ENCODE measurements around the gene CCL11.

The CCL11 gene

GRCh38 chr17:34285286-34285792 lies at the start of gene CCL11:
CCL11 (plus strand) TSS chr17:34285742; CDS start chr17:34285809, 67 bp downstream.
- no peak for DNase-seq (ENCODE audit: low spot score)

DNA sequence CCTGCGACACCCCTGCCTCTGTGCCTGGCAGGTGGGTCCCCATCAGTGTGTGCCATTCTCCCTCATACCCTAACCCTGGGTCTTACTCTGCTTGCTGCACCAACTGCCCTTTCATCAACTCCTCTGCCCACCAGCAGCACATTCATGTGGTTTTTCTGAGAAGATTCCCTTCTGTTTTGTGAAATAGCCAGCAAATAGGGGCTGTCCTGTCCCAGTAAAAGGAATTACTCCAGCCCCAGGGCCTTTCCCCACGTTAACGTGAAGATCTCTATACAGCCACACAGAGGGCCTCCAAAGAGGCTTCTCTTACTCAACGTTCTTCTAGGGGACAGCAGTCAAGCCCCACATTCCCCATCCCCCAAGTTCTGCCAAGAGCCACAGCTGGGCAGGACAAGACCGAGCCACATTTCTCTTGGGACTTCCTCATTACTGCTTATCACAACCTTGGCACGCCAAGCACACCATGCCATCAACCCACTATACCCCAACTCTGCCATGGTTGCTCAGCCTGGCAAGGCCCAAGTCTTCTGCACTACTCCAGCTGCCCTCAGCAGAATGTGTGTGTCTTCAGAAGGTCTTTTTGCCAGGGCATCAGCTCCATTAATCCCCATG lies 49.2 kb upstream of the CCL11 start:
- no peak for DNase-seq (ENCODE audit: low spot score)

DNA sequence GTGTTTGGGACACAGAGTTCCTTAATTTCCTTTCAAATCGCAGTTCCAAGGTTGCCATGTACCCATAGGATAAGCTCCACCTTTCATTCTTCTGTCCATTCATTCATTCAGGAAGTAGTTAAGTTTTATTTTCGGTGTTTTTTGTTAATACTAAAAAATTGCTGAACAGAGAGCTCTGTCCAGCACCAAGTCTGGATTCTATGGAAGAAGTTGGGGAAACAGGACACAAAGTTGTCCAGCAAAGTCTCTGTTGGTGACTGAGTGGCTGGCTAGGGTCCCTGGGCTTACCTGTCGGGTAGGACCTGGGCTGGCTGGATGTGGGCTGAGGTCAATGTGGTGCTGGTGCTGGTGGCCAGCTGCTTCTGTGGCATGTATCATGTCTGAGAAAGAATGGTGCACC lies 48.1 kb upstream of the CCL11 start:
- DNase-seq (ENCODE audit: low spot score) = no peak

DNA sequence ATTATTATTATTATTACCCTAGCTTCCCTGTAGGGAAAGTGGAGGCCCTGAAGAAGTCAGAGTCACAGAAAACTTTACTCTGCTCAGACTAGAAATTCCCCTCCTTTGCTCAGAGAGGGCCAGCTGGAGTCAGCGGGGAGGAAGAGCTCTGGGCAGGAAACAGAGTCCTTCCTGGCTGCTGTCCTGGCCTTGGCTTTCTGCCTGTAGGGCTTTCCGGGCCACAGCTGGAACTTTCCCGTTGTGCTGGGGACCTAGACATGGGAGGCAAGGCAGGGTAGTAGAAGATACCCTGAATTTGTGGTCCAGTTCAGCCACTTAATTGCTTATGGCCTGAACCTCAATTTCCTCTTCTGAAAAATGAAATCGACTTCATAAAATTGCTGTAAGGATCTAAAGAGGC lies 44.5 kb upstream of the CCL11 start:
- DNase-seq (ENCODE audit: low spot score) = no peak

DNA sequence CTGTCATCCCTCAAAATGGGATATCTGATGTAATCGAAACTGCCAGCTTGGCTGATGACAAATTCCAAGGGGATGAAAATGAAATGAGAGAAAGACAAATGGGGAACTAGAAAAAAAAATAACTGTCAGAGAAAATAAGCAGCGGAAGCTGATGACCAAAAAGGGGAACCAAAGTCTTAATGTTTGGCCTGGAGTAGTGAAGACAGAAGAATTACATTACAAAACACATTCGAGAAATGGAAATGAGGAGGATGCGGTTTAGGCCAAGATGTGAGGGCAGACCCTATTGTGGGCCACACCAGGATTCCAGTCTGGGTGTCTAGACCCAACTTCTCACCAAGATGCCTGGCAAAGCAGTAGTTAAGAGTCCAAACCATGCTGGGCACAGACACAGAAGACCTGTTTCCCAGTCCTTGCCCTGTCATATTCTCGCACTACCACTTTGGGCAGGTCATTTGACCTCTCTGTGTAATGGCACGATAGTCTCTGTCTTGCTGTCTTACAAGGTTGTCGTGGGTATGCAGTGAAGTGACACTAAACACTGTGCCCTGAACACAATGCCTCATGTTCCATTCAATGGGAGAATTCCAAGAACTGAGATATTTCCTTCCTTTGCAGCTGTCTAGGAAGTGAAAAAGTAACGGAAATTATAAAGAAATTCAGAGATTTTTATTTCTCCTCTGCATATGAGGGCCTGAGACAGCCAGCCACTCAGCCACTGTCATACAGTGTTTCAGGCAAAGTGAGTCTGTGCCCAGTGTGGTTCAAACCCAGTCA lies 42.8 kb upstream of the CCL11 start:
- DNase-seq (ENCODE audit: low spot score) = no peak

DNA sequence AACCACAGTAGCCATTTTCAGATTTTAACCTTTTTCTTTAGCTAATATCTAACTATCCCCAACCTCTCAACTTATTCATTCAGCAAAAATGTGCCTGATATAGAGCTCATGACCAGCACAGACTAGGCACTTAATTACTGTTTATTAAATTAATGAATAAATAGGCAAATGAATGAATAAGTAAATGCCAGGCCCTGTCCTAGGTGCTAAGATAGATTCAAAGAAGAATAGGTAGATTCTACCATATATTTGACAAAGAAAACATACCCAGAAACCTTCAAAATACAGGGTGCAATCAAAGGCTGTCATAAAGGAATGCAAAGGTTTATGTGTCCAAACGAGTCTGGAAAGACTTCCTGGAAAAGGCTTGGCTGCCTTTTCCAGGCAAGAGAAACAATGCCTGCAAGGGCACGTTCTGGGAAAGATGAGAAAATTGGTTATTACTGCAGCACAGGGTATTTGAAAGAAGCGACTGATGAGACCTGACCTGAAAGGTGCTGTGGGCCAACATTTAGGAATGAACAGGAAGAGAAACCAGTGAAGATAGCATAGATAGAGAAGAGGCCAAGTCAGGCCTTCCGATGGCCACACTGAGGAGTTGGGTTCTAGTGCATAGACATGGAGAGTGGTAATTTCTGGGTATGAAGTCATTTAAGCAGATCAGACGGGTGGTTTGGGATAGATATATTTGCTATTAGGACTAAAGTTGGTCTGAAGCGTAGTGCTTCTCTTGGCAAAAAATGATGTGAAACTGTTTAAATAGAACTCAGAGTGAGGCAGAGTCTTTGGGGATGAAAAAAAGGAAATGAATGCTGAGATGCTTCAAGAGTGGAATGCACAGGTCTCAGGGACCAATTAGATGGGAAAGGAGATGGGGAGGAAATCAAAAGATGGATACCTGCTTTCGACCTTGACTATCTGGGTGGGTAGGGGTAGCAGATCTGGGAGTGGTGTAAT lies 41.9 kb upstream of the CCL11 start:
- no peak for DNase-seq (ENCODE audit: low spot score)

- no peak for DNase-seq (ENCODE audit: low spot score)
Measured at GRCh38 chr17:34245351-34245905, 40.1 kb upstream of the CCL11 start.

DNA sequence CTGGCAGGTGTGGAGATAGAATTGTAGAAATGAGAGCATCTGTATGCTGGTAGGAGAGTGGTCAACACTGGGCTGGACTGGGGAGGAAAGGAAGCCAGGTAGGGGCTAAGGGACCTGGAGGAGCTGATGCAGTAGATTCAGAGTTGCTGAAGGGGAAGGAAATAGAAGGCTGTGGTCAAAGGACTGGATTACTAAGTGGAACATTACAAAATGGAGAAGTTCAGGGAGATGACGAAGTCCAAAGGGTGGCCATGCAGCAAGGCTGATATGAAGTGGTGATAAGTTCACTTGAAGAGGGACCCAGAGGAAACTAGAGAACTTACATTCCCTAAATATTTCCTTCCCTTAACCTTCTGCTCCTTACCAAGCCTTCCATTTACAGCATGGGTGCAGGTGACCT lies 39.1 kb upstream of the CCL11 start:
- DNase-seq (ENCODE audit: low spot score) = no peak

DNA sequence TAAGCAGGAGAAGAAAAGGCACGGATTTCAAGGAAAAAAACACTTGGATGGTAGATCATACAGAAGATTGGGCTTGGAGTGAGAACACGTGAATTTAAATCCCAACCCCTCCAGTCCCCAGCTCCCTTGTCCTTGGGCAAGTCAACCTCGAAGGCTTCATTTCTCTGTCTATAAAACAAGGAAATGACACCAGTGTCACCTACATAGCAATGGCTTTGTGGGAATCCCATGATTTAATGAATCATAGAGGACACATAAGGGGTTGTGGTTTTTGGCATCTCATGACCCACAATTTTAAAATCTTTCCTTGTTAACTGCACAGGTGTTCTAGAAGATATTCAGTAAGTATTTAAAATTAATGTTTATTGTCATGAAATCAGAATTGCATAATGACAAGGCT lies 38.7 kb upstream of the CCL11 start:
- DNase-seq (ENCODE audit: low spot score) = no peak

DNA sequence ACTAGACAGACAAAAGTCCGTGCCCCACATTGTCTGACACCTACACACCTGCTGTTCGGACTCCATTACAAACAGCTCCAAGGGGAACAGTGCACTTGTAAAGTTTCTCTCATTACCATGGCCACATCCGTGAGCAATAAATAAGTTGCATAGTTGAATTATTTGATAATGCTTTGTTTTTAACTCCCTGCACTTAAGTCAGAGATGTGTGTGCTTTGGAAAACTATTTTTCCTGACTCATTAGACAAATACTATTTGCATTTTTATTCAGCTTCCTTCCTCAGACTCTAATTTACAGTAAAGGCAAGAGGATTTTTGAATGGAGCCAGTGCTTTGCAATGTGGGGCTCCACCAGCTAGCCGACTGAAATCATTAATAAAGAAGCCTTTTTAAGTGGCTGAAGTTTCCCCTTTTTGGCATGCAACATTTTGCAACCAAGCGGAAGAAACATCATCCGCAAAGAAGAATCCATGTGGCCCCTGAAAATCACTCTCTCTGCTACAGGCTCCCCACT lies 37.0 kb upstream of the CCL11 start:
- DNase-seq (ENCODE audit: low spot score) = no peak

DNA sequence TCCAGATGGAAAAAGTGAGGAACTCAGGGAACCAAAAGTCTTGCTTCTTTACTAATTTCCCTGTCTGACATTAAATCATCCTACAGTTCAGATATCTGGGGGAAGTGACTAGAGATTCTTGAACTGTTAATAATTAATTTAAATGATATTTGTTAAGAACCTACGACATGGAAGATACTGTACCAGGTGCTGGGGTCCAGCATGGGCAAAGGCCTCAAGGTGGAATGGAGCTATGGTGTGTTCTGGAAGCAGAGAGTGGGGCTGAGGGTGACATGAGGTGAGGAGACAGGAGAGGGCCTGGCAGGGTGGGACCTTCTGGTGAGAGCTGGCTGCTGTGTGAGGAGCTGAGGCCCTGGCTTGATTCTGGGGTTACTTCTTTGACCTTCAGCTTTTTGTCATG lies 36.5 kb upstream of the CCL11 start:
- DNase-seq (ENCODE audit: low spot score) = no peak

- DNase-seq (ENCODE audit: low spot score) = no peak
Measured at GRCh38 chr17:34249478-34249877, 36.1 kb upstream of the CCL11 start.

DNA sequence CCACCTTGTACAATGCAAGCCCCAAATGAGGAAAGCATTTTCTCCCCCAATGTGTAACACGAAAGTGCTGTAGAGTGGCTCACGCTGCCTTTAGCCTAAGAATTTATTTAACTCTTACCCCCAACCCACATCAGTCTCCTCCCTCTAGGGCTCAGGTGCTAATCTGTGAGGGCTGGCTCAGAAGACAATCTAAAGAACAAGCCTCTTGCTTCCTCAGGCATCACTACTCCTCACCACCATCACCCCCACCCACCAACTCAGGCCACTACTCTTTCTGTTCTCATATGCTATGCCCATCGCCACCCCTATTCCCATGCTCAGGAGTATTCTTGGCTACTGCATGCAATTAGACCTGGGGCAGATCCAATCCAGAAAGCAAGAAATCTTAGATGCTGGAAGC lies 34.4 kb upstream of the CCL11 start:
- DNase-seq (ENCODE audit: low spot score) = no peak

GRCh38 chr17:34252095-34252443 lies 33.5 kb upstream of the CCL11 start:
- DNase-seq (ENCODE audit: low spot score) = no peak

DNA sequence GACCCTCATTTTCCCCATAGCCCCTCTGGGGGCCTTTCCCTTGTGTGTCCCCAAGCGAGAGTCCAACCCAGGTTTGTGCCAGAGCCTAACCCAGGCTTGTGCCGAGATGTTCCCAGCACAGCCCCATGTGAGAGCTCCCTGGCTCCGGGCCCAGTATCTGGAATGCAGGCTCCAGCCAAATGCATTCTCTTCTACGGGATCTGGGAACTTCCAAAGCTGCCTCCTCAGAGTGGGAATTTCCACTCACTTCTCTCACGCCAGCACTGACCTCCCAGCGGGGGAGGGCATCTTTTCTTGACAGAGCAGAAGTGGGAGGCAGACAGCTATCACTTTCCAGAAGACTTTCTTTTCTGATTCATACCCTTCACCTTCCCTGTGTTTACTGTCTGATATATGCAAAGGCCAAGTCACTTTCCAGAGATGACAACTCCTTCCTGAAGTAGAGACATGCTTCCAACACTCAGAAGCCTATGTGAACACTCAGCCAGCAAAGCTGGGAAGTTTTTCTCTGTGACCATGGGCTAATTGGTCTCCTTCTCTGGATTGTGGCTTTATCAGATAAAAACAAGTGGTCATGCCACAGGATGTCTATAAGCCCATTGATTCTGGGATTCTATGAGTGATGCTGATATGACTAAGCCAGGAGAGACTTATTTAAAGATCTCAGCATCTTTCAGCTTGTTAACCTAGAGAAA lies 33.0 kb upstream of the CCL11 start:
- no peak for DNase-seq (ENCODE audit: low spot score)

DNA sequence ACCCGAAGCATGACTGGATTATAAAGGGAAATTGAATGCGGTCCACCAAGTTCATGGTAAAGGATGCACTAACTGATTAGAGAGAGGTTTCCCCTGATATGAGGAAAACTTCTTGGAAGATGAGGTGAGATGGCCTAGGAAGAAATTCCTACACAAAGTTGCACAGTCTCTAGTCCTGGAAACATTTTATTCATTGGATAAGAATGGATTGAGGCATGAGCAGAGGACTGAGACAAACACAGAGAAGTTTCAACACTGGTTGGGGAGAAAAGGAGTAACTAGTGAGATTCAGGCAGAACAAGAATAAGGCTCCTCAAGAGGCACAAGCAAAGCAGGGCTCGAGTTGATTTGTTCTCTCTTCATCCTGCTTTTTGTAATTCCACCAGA lies 32.4 kb upstream of the CCL11 start:
- DNase-seq (ENCODE audit: low spot score) = no peak

DNA sequence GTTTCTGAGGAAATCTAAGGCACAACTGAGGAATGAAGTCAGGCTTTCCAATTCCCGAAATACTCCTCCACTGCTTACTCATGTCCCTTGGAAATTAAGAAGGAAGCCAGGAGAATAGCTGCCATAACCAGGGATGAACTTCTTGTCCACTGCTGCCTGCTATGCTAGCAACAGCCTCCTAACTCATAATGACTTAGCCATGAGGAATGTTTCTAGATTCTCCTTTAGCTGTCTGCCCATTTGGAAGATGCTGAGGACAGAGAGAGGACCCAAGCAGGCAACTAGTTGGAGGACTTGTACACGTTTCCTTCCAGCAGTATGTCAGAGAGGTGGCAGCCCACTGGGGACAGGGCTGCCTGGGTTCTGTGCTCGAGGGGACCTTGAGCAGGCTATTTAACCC lies 31.4 kb upstream of the CCL11 start:
- DNase-seq (ENCODE audit: low spot score) = no peak

- DNase-seq (ENCODE audit: low spot score) = no peak
Measured at GRCh38 chr17:34254651-34255380, 30.7 kb upstream of the CCL11 start, which contains the start of gene CCL2. CCL2 (plus strand) TSS chr17:34255285; CDS start chr17:34255350, 65 bp downstream.

- DNase-seq (ENCODE audit: low spot score) = no peak
Measured at GRCh38 chr17:34255381-34255732, 30.2 kb upstream of the CCL11 start.

- DNase-seq (ENCODE audit: low spot score) = no peak
Measured at GRCh38 chr17:34255841-34256240, 29.7 kb upstream of the CCL11 start.
